Measurements from ENCODE around the gene MRPL55.

The MRPL55 gene

GRCh38 chr1:228062085-228062791 lies 46.9 kb downstream of the MRPL55 start:
- no peak for TF ChIP-seq CTCF (IDR thresholded peaks at IDR 0.05; ENCODE audit: borderline replicate concordance, insufficient read depth, low read depth, low read length)
- H3K4me3 ChIP-seq (ENCODE audit: low read depth, low read length): no peak overlapping the region

GRCh38 chr1:228061411-228062084 lies 47.6 kb downstream of the MRPL55 start:
- no peak for TF ChIP-seq CTCF (IDR thresholded peaks at IDR 0.05; ENCODE audit: borderline replicate concordance, insufficient read depth, low read depth, low read length)
- H3K4me3 ChIP-seq (ENCODE audit: low read depth, low read length): no peak overlapping the region

GRCh38 chr1:228060458-228061190 lies 48.5 kb downstream of the MRPL55 start:
- no peak overlapping the region for H3K4me3 ChIP-seq (ENCODE audit: low read depth, low read length)

GRCh38 chr1:228059634-228060457 lies 49.3 kb downstream of the MRPL55 start:
- H3K4me3 ChIP-seq (ENCODE audit: low read depth, low read length): no peak overlapping the region
- no peak for TF ChIP-seq CTCF (IDR thresholded peaks at IDR 0.05; ENCODE audit: borderline replicate concordance, insufficient read depth, low read depth, low read length)

More at GRCh38 chr1:228060458-228061190, 48.5 kb downstream of the MRPL55 start:
- no peak for TF ChIP-seq CTCF (IDR thresholded peaks at IDR 0.05; ENCODE audit: borderline replicate concordance, insufficient read depth, low read depth, low read length)

GRCh38 chr1:228058949-228059633 lies 50.0 kb downstream of the MRPL55 start:
- no peak for TF ChIP-seq CTCF (IDR thresholded peaks at IDR 0.05; ENCODE audit: borderline replicate concordance, insufficient read depth, low read depth, low read length)
- no peak overlapping the region for H3K4me3 ChIP-seq (ENCODE audit: low read depth, low read length)

Data from GM12875 (cell line).